ENCODE data around the gene FOXF1. TPM values are rescaled to one million over a fixed set of nuclear protein-coding genes. Genes with fewer than 3 reads are reported as not detected.
A peak's percentile ranks its signal among the peaks of the same experiment; 100 is the strongest.

The FOXF1 gene
- polyA plus RNA-seq, 3 donors, result 0.13 to 0.16 TPM; not detected in 1

GRCh38 chr16:86533076-86533475 lies 22.7 kb downstream of the FOXF1 start:
- no peak for DNase-seq

GRCh38 chr16:86533767-86534351 lies 23.5 kb downstream of the FOXF1 start:
- DNase-seq, result no peak

GRCh38 chr16:86534779-86535615 lies 24.7 kb downstream of the FOXF1 start:
- no peak for DNase-seq

GRCh38 chr16:86536621-86537020 lies 26.3 kb downstream of the FOXF1 start:
- DNase-seq, result no peak

- no peak for DNase-seq
These were observed 27.2 kb downstream of the FOXF1 start for GRCh38 chr16:86537486-86537885.

- DNase-seq, result no peak
These were observed 28.0 kb downstream of the FOXF1 start for GRCh38 chr16:86538196-86538780.

- no peak for DNase-seq
These were observed 30.6 kb downstream of the FOXF1 start for GRCh38 chr16:86540894-86541293.

GRCh38 chr16:86541560-86541959 lies 31.2 kb downstream of the FOXF1 start:
- no peak for DNase-seq

GRCh38 chr16:86542756-86543750 lies 32.7 kb downstream of the FOXF1 start:
- DNase-seq, result no peak

GRCh38 chr16:86545481-86545880 lies 35.2 kb downstream of the FOXF1 start:
- no peak for DNase-seq

GRCh38 chr16:86545954-86546637 lies 35.8 kb downstream of the FOXF1 start:
- no peak for DNase-seq

GRCh38 chr16:86546638-86547013 lies 36.3 kb downstream of the FOXF1 start:
- no peak for DNase-seq

GRCh38 chr16:86547286-86547685 lies 37.0 kb downstream of the FOXF1 start:
- DNase-seq, result no peak

- no peak for DNase-seq
These were observed 39.0 kb downstream of the FOXF1 start for GRCh38 chr16:86549076-86549892.

- no peak for DNase-seq
These were observed 39.5 kb downstream of the FOXF1 start for GRCh38 chr16:86549893-86550190.

- DNase-seq, result no peak
These were observed 40.0 kb downstream of the FOXF1 start for GRCh38 chr16:86550281-86550680.

- no peak for DNase-seq
These were observed 43.0 kb downstream of the FOXF1 start for GRCh38 chr16:86553356-86553755.

- no peak for DNase-seq
These were observed 44.2 kb downstream of the FOXF1 start for GRCh38 chr16:86554599-86554916.

GRCh38 chr16:86554917-86555703 lies 44.8 kb downstream of the FOXF1 start, which contains the start of gene MTHFSD:
Gene MTHFSD (minus strand): TSS chr16:86555235. CDS start chr16:86555184, 51 bp downstream.
- DNase-seq, result peak; percentile 93

- DNase-seq, result no peak
These were observed 45.4 kb downstream of the FOXF1 start for GRCh38 chr16:86555704-86556075.
